ENCODE data around the gene POMT2.

- TF ChIP-seq CTCF (IDR thresholded peaks at IDR 0.05; ENCODE audit: low read length) = no peak
- no peak for TF ChIP-seq EZH2 (IDR thresholded peaks at IDR 0.05; ENCODE audit: borderline replicate concordance, low read length)
Measured at GRCh38 chr14:77278461-77279230, 42.0 kb downstream of the POMT2 start.
